HG03095 (cell line): ENCODE data around the gene NAA25.
"Not testable (repeated sequence)": the region's sequence is repeated elsewhere in the genome, so short reads cannot be mapped to it uniquely, and the experiment has no call there.

Source experiments
- ATAC-seq: cut with Tn5 transposase; IDR thresholded peaks from one replicate; pipeline ENCODE4 v1.9.1; 2021; ENCODE audit warnings: moderate library complexity; ENCODE audit not compliant: unreplicated experiment

The NAA25 gene

GRCh38 chr12:112063273-112063672 lies 45.3 kb downstream of the NAA25 start:
- no peak for ATAC-seq

- no peak for ATAC-seq
Observed at GRCh38 chr12:112061137-112061536, 47.4 kb downstream of the NAA25 start.

- no peak for ATAC-seq
Observed at GRCh38 chr12:112049351-112049750, 59.2 kb downstream of the NAA25 start.

GRCh38 chr12:112046003-112046402 lies 62.6 kb downstream of the NAA25 start:
- ATAC-seq = no peak

GRCh38 chr12:112036614-112037013 lies 72.0 kb downstream of the NAA25 start:
- ATAC-seq = not testable (repeated sequence)

GRCh38 chr12:112035219-112035785 lies 73.3 kb downstream of the NAA25 start:
- no peak for ATAC-seq

- ATAC-seq = no peak
Observed at GRCh38 chr12:112032292-112032691, 76.3 kb downstream of the NAA25 start.

DNA sequence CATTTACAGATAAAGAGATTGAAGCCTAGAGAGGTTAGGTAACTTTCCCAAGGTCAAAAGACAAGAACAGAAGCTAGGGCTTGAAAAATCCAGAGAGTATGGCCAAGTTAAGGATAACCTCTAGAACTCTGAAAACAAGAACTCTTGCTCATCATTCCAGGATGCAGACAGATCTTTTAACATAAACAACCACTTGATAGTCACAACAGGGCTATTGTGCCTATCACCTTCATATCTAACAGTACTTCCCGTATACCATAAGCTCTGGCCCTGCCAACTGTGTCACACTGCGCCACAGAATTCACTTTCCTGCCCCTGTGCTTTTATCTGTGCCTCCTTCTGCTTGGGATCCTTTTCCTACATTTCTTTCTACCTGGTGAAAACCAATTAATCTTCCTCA lies 77.1 kb downstream of the NAA25 start:
- no peak for ATAC-seq

GRCh38 chr12:112029301-112029700 lies 79.3 kb downstream of the NAA25 start:
- ATAC-seq = no peak

DNA sequence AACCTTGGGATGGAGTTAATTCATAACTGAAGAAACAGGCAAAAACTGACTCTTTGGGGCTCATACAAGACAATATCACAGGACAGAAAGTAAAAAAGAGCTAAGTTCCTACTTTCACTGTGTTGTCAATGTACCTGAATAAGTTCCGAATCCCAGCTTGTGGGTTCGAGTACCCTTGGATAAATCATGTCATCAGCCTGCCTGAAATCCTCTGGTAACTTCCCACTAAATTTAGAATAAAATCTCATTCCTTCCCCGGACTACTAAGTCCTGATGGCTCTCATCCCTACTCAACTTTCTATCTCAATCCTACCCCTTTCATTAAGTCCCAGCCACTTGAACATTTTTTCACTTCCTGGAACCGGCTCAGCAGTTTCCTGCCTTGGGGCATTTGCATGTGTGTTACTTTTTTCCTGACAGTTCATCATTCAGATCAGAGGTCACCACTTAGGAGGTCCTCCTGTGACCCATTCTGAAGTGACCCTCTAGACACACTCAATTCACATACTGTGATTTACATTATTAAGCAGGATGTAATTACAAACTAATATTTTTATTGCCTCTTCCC lies 82.7 kb downstream of the NAA25 start:
- ATAC-seq = no peak

DNA sequence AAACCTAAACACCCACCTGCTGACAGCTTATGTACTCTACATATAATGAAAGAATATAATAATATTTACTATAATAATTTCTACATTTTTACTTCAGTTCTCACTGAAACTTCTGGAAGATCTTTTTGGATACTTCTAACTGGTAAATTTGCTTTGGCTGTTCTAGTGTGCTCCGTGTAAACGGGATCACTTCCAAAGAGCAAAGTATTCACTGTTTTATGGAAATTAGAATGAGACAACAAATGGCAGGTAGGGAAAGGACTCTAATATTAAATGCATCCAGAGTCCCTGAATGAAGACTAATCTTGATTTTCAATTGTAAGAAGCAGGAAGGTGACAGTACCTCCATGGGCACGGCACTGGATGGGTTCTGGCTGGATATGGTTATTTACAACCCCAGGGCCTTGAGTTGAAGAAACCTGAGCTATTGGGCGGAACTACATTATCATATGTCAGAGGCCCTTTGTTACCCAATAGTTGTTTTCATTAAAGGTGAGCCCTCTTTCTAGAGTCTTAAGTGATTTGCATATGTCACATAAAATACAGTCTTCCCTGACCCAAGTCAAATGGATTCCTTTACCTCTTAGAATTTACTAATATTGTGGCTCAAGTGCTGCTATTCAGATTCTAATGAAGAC lies 84.7 kb downstream of the NAA25 start:
- no peak for ATAC-seq

- no peak for ATAC-seq
Observed at GRCh38 chr12:112022241-112023016, 86.2 kb downstream of the NAA25 start.

- ATAC-seq = no peak
Observed at GRCh38 chr12:112020947-112021457, 87.6 kb downstream of the NAA25 start.

DNA sequence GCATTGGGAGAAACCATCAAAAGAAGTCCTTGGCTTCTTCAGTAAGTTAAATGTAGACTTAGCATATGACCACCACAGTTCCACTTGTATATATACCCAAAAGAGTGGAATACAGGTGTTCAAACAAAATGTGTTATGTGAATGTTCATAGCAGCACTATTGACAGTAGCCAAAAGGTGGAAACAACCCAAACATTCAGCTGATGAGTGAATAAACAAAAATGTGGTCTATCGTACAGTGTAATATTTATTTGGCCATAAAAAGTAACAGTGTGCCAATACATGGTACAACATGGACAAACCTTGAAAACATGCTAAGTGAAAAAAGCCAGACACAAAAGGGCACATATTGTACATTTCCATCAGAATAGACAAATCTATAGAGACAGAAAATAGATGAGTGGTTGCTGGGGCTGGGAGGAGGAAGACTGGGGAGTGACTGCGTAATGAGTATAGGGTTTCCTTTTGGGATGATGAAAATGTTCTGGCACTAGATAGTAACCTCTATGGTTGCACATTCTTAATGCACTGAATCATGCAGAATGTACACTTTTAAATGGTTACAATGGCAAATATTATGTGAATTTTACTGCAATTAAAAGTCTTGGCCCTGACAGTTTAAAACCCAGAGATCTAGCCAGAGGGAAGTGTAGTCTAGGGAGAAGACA lies 89.9 kb downstream of the NAA25 start:
- ATAC-seq = no peak

DNA sequence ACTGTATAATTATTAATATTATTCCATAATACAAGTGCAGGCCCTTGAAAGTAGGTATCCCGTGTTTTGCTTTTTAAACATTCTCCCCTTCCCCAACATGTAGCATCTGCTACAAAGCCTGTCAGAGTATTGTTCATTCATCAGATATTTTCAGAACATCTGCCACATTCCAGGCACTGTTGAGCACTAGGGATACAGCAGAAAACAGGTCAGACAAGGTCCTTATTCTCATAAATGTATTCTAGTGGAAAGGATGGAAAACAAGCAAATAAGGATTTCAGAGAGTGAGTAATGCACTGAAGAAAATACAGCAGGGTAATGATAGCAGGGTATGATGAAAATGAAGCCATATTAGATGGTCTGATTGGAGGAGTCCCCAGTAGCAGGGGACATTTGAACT lies 91.5 kb downstream of the NAA25 start:
- no peak for ATAC-seq

DNA sequence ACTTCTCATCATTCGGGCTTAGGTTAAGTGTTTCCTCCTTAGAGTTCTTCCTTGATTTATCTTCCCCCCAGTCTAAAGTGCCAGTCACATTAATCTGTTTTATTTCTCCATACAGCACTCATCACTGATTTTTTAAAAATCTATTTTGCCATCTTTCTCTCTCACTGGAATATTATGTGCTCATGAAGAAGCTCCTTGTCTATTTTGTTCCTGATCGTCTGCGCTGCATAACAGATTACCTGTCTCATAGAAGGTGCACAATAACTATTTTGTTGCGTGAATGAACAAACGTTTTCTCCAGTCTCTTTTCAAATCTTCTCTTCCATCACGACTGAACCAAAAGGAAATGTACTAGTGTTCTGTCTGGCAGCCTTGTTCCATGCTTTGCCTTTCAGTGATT lies 92.6 kb downstream of the NAA25 start:
- ATAC-seq = no peak

DNA sequence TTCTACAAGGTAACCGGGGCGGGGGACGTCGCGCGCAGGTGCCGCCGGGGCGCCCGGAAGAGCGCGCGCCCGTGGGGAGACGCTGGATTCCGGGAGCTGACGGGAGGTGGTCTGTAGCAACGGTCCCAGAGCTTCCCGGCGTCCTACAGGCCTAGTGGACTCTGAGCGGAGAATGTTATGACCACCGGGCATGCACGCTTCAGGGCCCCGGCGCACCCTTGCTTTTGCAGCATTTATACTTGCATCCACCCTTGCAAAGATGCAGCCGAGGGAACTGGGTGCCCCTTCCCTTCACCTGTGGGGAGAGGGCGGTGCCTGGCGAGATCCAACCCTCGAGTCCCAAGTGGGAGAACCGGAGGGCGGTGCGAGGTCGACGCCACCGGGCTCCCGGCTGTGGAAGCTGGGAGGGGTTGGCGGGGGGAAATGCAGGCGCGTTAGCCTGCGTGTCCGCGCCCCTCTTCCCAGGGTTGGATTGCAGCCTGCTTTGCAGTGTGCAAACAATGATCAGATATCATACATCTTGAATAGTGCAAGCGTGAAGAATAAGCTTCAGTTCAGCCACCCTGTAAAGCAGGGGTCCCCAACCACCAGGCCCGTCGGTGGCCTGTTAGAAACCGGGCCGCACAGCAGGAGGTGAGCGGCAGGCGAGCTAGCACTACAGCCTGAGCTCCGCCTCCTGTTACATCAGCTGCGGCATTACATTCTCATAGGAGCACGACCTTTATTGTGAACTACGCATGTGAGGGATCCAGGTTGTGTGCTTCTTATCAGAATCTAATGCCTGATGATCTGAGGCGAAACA lies 94.8 kb downstream of the NAA25 start:
- peak; percentile 34 for ATAC-seq

GRCh38 chr12:112012775-112013600 lies 95.6 kb downstream of the NAA25 start, which contains the start of the genes ERP29 and TMEM116:
ERP29 (plus strand) TSS chr12:112013426; CDS start chr12:112013466, 40 bp downstream.
TMEM116 (minus strand) TSS chr12:112013165; CDS start chr12:112005270, 7,895 bp downstream.
- ATAC-seq = peak; percentile 56

GRCh38 chr12:112011685-112012084 lies 96.9 kb downstream of the NAA25 start:
- no peak for ATAC-seq
